ENCODE data around the gene LAMA3.

Gene LAMA3

GRCh38 chr18:23903971-23904370 lies 214.7 kb downstream of the LAMA3 start:
- Histone ChIP-seq H4K8ac (ENCODE audit: low read length) (no peak overlapping the region), H3K36me3 (ENCODE audit: control insufficient read depth in 1 of 2, insufficient read depth in 2 of 2, low read depth in 1 of 2, low read length in 2 of 2) (peaks cover 0 to 68% of the 10 kb centered on the region in 2 experiments), H3K23ac (ENCODE audit: low read length in 2 of 2) (no peak overlapping the region), H3K9me3 (ENCODE audit: control insufficient read depth, low read length) (no peaks in the 10 kb centered on the region), H3K27ac (ENCODE audit: low read length, poor library complexity, severe bottlenecking) (no peak overlapping the region), H2BK5ac (ENCODE audit: low read depth, low read length, poor library complexity, severe bottlenecking) (no peak overlapping the region), H3K4me3 (ENCODE audit: insufficient read depth in 1 of 2, low read depth in 1 of 2, low read length in 2 of 2) (no peak overlapping the region), H3K18ac (ENCODE audit: low read depth in 1 of 2, low read length in 2 of 2) (no peak overlapping the region), H4K91ac (ENCODE audit: low read length) (no peak overlapping the region), H2AFZ (ENCODE audit: low read depth, low read length) (no peak overlapping the region), H3K14ac (ENCODE audit: low read length in 2 of 2) (no peak overlapping the region), H2BK120ac (ENCODE audit: low read depth, low read length) (no peak overlapping the region), H2BK12ac (ENCODE audit: low read length in 2 of 2) (no peak overlapping the region), H3K4me2 (ENCODE audit: low read length, poor library complexity, severe bottlenecking) (no peak overlapping the region), H3K4ac (ENCODE audit: low read depth in 1 of 2, low read length in 2 of 2) (no peak overlapping the region), H3K79me1 (replicated peaks; ENCODE audit: low read length, poor library complexity, severe bottlenecking) (no peaks in the 10 kb centered on the region), H3K9ac (ENCODE audit: low read length) (no peak overlapping the region), H3K4me1 (ENCODE audit: control insufficient read depth, insufficient read depth, low read depth, low read length) (peaks cover 1% of the 10 kb centered on the region), H2BK15ac (ENCODE audit: low read depth, poor library complexity, severe bottlenecking) (no peak overlapping the region), H3K27me3 (ENCODE audit: control insufficient read depth in 1 of 2, insufficient read depth in 1 of 2, low read length in 2 of 2) (no peaks in the 10 kb centered on the region), H2AK5ac (ENCODE audit: low read length, severe bottlenecking) (no peak overlapping the region)
- WGBS: 83% methylated on average over 5 of the region's 7 CpGs
- DNase-seq: no peak

GRCh38 chr18:23906658-23907057 lies 217.4 kb downstream of the LAMA3 start:
- no peak for DNase-seq
- H2BK5ac ChIP-seq (ENCODE audit: low read depth, low read length, poor library complexity, severe bottlenecking): no peak overlapping the region
- H2BK120ac ChIP-seq (ENCODE audit: low read depth, low read length): no peak overlapping the region
- no peak overlapping the region for H3K23ac ChIP-seq (ENCODE audit: low read length in 2 of 2)
- H3K4me3 ChIP-seq (ENCODE audit: insufficient read depth in 1 of 2, low read depth in 1 of 2, low read length in 2 of 2): no peak overlapping the region
- no peak overlapping the region for H3K18ac ChIP-seq (ENCODE audit: low read depth in 1 of 2, low read length in 2 of 2)
- H4K91ac ChIP-seq (ENCODE audit: low read length): no peak overlapping the region
- no peaks in the 10 kb centered on the region for H3K79me1 ChIP-seq (replicated peaks; ENCODE audit: low read length, poor library complexity, severe bottlenecking)
- H3K4ac ChIP-seq (ENCODE audit: low read depth in 1 of 2, low read length in 2 of 2): no peak overlapping the region
- no peaks in the 10 kb centered on the region for H3K9me3 ChIP-seq (ENCODE audit: control insufficient read depth, low read length)
- H3K27me3 ChIP-seq (ENCODE audit: control insufficient read depth in 1 of 2, insufficient read depth in 1 of 2, low read length in 2 of 2): no peaks in the 10 kb centered on the region
- no peak overlapping the region for H3K27ac ChIP-seq (ENCODE audit: low read length, poor library complexity, severe bottlenecking)
- peaks cover 0 to 71% of the 10 kb centered on the region in 2 experiments for H3K36me3 ChIP-seq (ENCODE audit: control insufficient read depth in 1 of 2, insufficient read depth in 2 of 2, low read depth in 1 of 2, low read length in 2 of 2)
- 72% methylated on average over 2 of the region's 2 CpGs for WGBS
- H2BK12ac ChIP-seq (ENCODE audit: low read length in 2 of 2): no peak overlapping the region
- H2BK15ac ChIP-seq (ENCODE audit: low read depth, poor library complexity, severe bottlenecking): no peak overlapping the region
- no peak overlapping the region for H2AFZ ChIP-seq (ENCODE audit: low read depth, low read length)
- H3K4me1 ChIP-seq (ENCODE audit: control insufficient read depth, insufficient read depth, low read depth, low read length): no peaks in the 10 kb centered on the region
- H4K8ac ChIP-seq (ENCODE audit: low read length): no peak overlapping the region
- no peak overlapping the region for H2AK5ac ChIP-seq (ENCODE audit: low read length, severe bottlenecking)
- H3K14ac ChIP-seq (ENCODE audit: low read length in 2 of 2): no peak overlapping the region
- H3K4me2 ChIP-seq (ENCODE audit: low read length, poor library complexity, severe bottlenecking): no peak overlapping the region
- no peak overlapping the region for H3K9ac ChIP-seq (ENCODE audit: low read length)

- Histone ChIP-seq H4K8ac (ENCODE audit: low read length) (no peak overlapping the region), H3K27ac (ENCODE audit: low read length, poor library complexity, severe bottlenecking) (no peak overlapping the region), H2BK5ac (ENCODE audit: low read depth, low read length, poor library complexity, severe bottlenecking) (no peak overlapping the region), H3K14ac (ENCODE audit: low read length in 2 of 2) (no peak overlapping the region), H2AFZ (ENCODE audit: low read depth, low read length) (no peak overlapping the region), H2AK5ac (ENCODE audit: low read length, severe bottlenecking) (no peak overlapping the region), H3K27me3 (ENCODE audit: control insufficient read depth in 1 of 2, insufficient read depth in 1 of 2, low read length in 2 of 2) (no peaks in the 10 kb centered on the region), H4K91ac (ENCODE audit: low read length) (no peak overlapping the region), H2BK120ac (ENCODE audit: low read depth, low read length) (no peak overlapping the region), H3K4me1 (ENCODE audit: control insufficient read depth, insufficient read depth, low read depth, low read length) (no peaks in the 10 kb centered on the region), H3K4me2 (ENCODE audit: low read length, poor library complexity, severe bottlenecking) (no peak overlapping the region), H3K18ac (ENCODE audit: low read depth in 1 of 2, low read length in 2 of 2) (no peak overlapping the region), H2BK15ac (ENCODE audit: low read depth, poor library complexity, severe bottlenecking) (no peak overlapping the region), H3K23ac (ENCODE audit: low read length in 2 of 2) (no peak overlapping the region), H3K9me3 (ENCODE audit: control insufficient read depth, low read length) (no peaks in the 10 kb centered on the region), H2BK12ac (ENCODE audit: low read length in 2 of 2) (no peak overlapping the region), H3K79me1 (replicated peaks; ENCODE audit: low read length, poor library complexity, severe bottlenecking) (no peaks in the 10 kb centered on the region), H3K4me3 (ENCODE audit: insufficient read depth in 1 of 2, low read depth in 1 of 2, low read length in 2 of 2) (no peak overlapping the region), H3K36me3 (ENCODE audit: control insufficient read depth in 1 of 2, insufficient read depth in 2 of 2, low read depth in 1 of 2, low read length in 2 of 2) (peaks cover 0 to 79% of the 10 kb centered on the region in 2 experiments), H3K9ac (ENCODE audit: low read length) (no peak overlapping the region), H3K4ac (ENCODE audit: low read depth in 1 of 2, low read length in 2 of 2) (no peak overlapping the region)
- 98% methylated on average over 2 of the region's 3 CpGs for WGBS
- DNase-seq: no peak
These were observed 219.6 kb downstream of the LAMA3 start for GRCh38 chr18:23908827-23909226.

GRCh38 chr18:23910032-23910431 lies 220.8 kb downstream of the LAMA3 start:
- H2AFZ ChIP-seq (ENCODE audit: low read depth, low read length): no peak overlapping the region
- 0% methylated on average over 1 of the region's 2 CpGs for WGBS
- H3K79me1 ChIP-seq (replicated peaks; ENCODE audit: low read length, poor library complexity, severe bottlenecking): no peaks in the 10 kb centered on the region
- no peak for DNase-seq
- no peak overlapping the region for H3K4me3 ChIP-seq (ENCODE audit: insufficient read depth in 1 of 2, low read depth in 1 of 2, low read length in 2 of 2)
- no peak overlapping the region for H3K14ac ChIP-seq (ENCODE audit: low read length in 2 of 2)
- H3K36me3 ChIP-seq (ENCODE audit: control insufficient read depth in 1 of 2, insufficient read depth in 2 of 2, low read depth in 1 of 2, low read length in 2 of 2): peaks cover 0 to 80% of the 10 kb centered on the region in 2 experiments
- no peak overlapping the region for H2BK15ac ChIP-seq (ENCODE audit: low read depth, poor library complexity, severe bottlenecking)
- no peak overlapping the region for H2BK5ac ChIP-seq (ENCODE audit: low read depth, low read length, poor library complexity, severe bottlenecking)
- H2BK12ac ChIP-seq (ENCODE audit: low read length in 2 of 2): no peak overlapping the region
- H3K9me3 ChIP-seq (ENCODE audit: control insufficient read depth, low read length): no peaks in the 10 kb centered on the region
- no peak overlapping the region for H3K23ac ChIP-seq (ENCODE audit: low read length in 2 of 2)
- H3K4me1 ChIP-seq (ENCODE audit: control insufficient read depth, insufficient read depth, low read depth, low read length): no peaks in the 10 kb centered on the region
- H3K27ac ChIP-seq (ENCODE audit: low read length, poor library complexity, severe bottlenecking): no peak overlapping the region
- H4K91ac ChIP-seq (ENCODE audit: low read length): no peak overlapping the region
- H3K27me3 ChIP-seq (ENCODE audit: control insufficient read depth in 1 of 2, insufficient read depth in 1 of 2, low read length in 2 of 2): no peaks in the 10 kb centered on the region
- no peak overlapping the region for H3K4ac ChIP-seq (ENCODE audit: low read depth in 1 of 2, low read length in 2 of 2)
- H3K18ac ChIP-seq (ENCODE audit: low read depth in 1 of 2, low read length in 2 of 2): no peak overlapping the region
- no peak overlapping the region for H3K9ac ChIP-seq (ENCODE audit: low read length)
- no peak overlapping the region for H3K4me2 ChIP-seq (ENCODE audit: low read length, poor library complexity, severe bottlenecking)
- no peak overlapping the region for H2AK5ac ChIP-seq (ENCODE audit: low read length, severe bottlenecking)
- H4K8ac ChIP-seq (ENCODE audit: low read length): no peak overlapping the region
- H2BK120ac ChIP-seq (ENCODE audit: low read depth, low read length): no peak overlapping the region
